Measurements from ENCODE around the gene TAAR6.
"Not testable (repeated sequence)": the region's sequence is repeated elsewhere in the genome, so short reads cannot be mapped to it uniquely, and the experiment has no call there.

The TAAR6 gene

DNA sequence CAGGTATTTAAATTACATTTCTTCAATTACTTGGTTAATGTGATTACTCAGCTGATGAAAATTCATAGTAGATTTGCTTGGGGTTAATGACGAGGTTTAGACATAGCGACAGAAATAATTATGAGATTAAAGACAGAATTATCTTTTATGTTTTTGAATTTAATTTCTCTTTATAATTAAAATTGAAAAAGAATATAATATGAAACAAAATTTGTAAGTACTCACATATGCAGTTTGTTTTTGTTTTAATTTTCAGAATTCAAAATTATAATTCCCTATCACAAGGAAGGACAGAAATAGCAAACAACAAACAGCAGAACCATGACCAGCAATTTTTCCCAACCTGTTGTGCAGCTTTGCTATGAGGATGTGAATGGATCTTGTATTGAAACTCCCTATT is 17.8 kb upstream of the TAAR6 start, which contains the start of gene TAAR8:
Gene TAAR8, plus strand, starts transcription at position 301 of the 400 bp plus-strand sequence. Its CDS starts 21 bp downstream, at position 322.
- Histone ChIP-seq H3K27me3 (ENCODE audit: insufficient read depth, poor library complexity, severe bottlenecking) (no peaks in the 10 kb centered on the region), H3K27ac (replicated peaks) (no peak within 1 kb of the TSS), H3K4me3 (replicated peaks; ENCODE audit: insufficient read depth, low read length) (no peak within 1 kb of the TSS)
- no peak for TF ChIP-seq POLR2AphosphoS5 (IDR thresholded peaks at IDR 0.05; ENCODE audit: low read depth)
- no peak for TF ChIP-seq REST (IDR thresholded peaks at IDR 0.05; ENCODE audit: insufficient replicate concordance, low read depth)
- no peak for TF ChIP-seq CTCF (IDR thresholded peaks at IDR 0.05; ENCODE audit: insufficient read depth, low read length)
- TF ChIP-seq GABPA (IDR thresholded peaks at IDR 0.05; ENCODE audit: low read depth) = no peak
- TF ChIP-seq SPI1 (IDR thresholded peaks at IDR 0.05; ENCODE audit: borderline replicate concordance, low read depth) = no peak
- no peak for DNase-seq (ENCODE audit: low read depth in 1 of 2, low spot score in 1 of 2)

GRCh38 chr6:132560087-132560486 is 10.0 kb upstream of the TAAR6 start:
- DNase-seq (ENCODE audit: low read depth in 1 of 2, low spot score in 1 of 2); H3K4me3 ChIP-seq (replicated peaks; ENCODE audit: insufficient read depth, low read length): not testable (repeated sequence)

GRCh38 chr6:132566404-132566803 is 3.7 kb upstream of the TAAR6 start:
- H3K27me3 ChIP-seq (ENCODE audit: insufficient read depth, poor library complexity, severe bottlenecking) = peaks cover 5% of the 10 kb centered on the region
- DNase-seq (ENCODE audit: low read depth in 1 of 2, low spot score in 1 of 2) = no peak
- TF ChIP-seq POLR2AphosphoS5 (IDR thresholded peaks at IDR 0.05; ENCODE audit: low read depth) (no peak), GABPA (IDR thresholded peaks at IDR 0.05; ENCODE audit: low read depth) (no peak), REST (IDR thresholded peaks at IDR 0.05; ENCODE audit: insufficient replicate concordance, low read depth) (no peak), SPI1 (IDR thresholded peaks at IDR 0.05; ENCODE audit: borderline replicate concordance, low read depth) (no peak), CTCF (IDR thresholded peaks at IDR 0.05; ENCODE audit: insufficient read depth, low read length) (no peak)
- H3K27ac ChIP-seq (replicated peaks) = no peak overlapping the region
- no peak overlapping the region for H3K4me3 ChIP-seq (replicated peaks; ENCODE audit: insufficient read depth, low read length)

More at GRCh38 chr6:132560087-132560486, 10.0 kb upstream of the TAAR6 start:
- H3K27me3 ChIP-seq (ENCODE audit: insufficient read depth, poor library complexity, severe bottlenecking); H3K27ac ChIP-seq (replicated peaks): not testable (repeated sequence)

- no peak for TF ChIP-seq CTCF (IDR thresholded peaks at IDR 0.05; ENCODE audit: insufficient read depth, low read length)
- TF ChIP-seq POLR2AphosphoS5 (IDR thresholded peaks at IDR 0.05; ENCODE audit: low read depth) = no peak
- TF ChIP-seq REST (IDR thresholded peaks at IDR 0.05; ENCODE audit: insufficient replicate concordance, low read depth) = no peak
- no peak for TF ChIP-seq SPI1 (IDR thresholded peaks at IDR 0.05; ENCODE audit: borderline replicate concordance, low read depth)
- TF ChIP-seq GABPA (IDR thresholded peaks at IDR 0.05; ENCODE audit: low read depth) = no peak
- Histone ChIP-seq H3K4me3 (replicated peaks; ENCODE audit: insufficient read depth, low read length) (no peak overlapping the region), H3K27ac (replicated peaks) (no peak overlapping the region), H3K27me3 (ENCODE audit: insufficient read depth, poor library complexity, severe bottlenecking) (peaks cover 2% of the 10 kb centered on the region)
- DNase-seq (ENCODE audit: low read depth in 1 of 2, low spot score in 1 of 2) = no peak
Observed at GRCh38 chr6:132567566-132567965, 2.6 kb upstream of the TAAR6 start.
